Measurements from ENCODE around the gene EXTL2.
"Not testable (repeated sequence)": the region's sequence is repeated elsewhere in the genome, so short reads cannot be mapped to it uniquely, and the experiment has no call there.

The EXTL2 gene

GRCh38 chr1:100861379-100861778 lies 33.3 kb downstream of the EXTL2 start:
- DNase-seq (ENCODE audit: low read depth in 3 of 3, low spot score in 1 of 3): no peak

GRCh38 chr1:100860397-100860991 lies 34.1 kb downstream of the EXTL2 start:
- no peak for DNase-seq (ENCODE audit: low read depth in 3 of 3, low spot score in 1 of 3)

- DNase-seq (ENCODE audit: low read depth in 3 of 3, low spot score in 1 of 3): not testable (repeated sequence)
Measured at GRCh38 chr1:100855116-100855515, 39.5 kb downstream of the EXTL2 start.

- no peak for DNase-seq (ENCODE audit: low read depth in 3 of 3, low spot score in 1 of 3)
Measured at GRCh38 chr1:100852976-100853375, 41.7 kb downstream of the EXTL2 start.

GRCh38 chr1:100851726-100852125 lies 42.9 kb downstream of the EXTL2 start:
- no peak for DNase-seq (ENCODE audit: low read depth in 3 of 3, low spot score in 1 of 3)

- DNase-seq (ENCODE audit: low read depth in 3 of 3, low spot score in 1 of 3): no peak
Measured at GRCh38 chr1:100847361-100848082, 47.1 kb downstream of the EXTL2 start.

- DNase-seq (ENCODE audit: low read depth in 3 of 3, low spot score in 1 of 3): not testable (repeated sequence)
Measured at GRCh38 chr1:100843160-100843559, 51.5 kb downstream of the EXTL2 start.

GRCh38 chr1:100835866-100836842 lies 58.5 kb downstream of the EXTL2 start:
- no peak for DNase-seq (ENCODE audit: low read depth in 3 of 3, low spot score in 1 of 3)

- no peak for DNase-seq (ENCODE audit: low read depth in 3 of 3, low spot score in 1 of 3)
Measured at GRCh38 chr1:100834777-100835660, 59.6 kb downstream of the EXTL2 start.

GRCh38 chr1:100832694-100833428 lies 61.8 kb downstream of the EXTL2 start:
- no peak for DNase-seq (ENCODE audit: low read depth in 3 of 3, low spot score in 1 of 3)

- not testable (repeated sequence) for DNase-seq (ENCODE audit: low read depth in 3 of 3, low spot score in 1 of 3)
Measured at GRCh38 chr1:100825666-100826065, 69.0 kb downstream of the EXTL2 start.
